Measurements from ENCODE around the gene MYCL. TPM values are rescaled to one million over a fixed set of nuclear protein-coding genes. Genes with fewer than 3 reads are reported as not detected.
"Not testable (repeated sequence)": the region's sequence is repeated elsewhere in the genome, so short reads cannot be mapped to it uniquely, and the experiment has no call there.

Gene MYCL
- total RNA-seq, 6 donors from 2014 or later: 4.3 to 8.2 (median 6.1) TPM

DNA sequence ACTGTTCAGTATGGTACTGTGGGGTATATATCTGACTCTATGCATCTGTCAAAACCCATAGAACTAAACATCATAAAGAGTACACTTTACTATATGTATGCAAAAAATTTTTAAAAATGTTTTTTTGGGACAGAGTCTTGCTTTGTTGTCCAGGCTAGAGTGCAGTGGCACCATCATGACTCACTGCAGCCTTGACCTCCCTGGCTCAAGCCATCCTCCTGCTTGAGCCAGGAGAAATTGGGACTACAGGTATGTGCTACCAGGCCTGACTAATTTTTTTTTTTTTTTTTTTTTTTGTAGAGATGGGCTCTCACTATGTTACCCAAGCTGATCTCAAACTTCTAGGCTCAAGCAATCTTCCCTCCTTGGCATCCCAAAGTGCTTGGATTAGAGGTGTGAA is 29.9 kb downstream of the MYCL start:
- Histone ChIP-seq H3K27me3 (no peaks in the 10 kb centered on the region), H3K4me3 (no peak overlapping the region), H3K27ac (no peak overlapping the region), H3K36me3 (no peaks in the 10 kb centered on the region), H3K9me3 (no peaks in the 10 kb centered on the region), H3K4me1 (peaks cover 0 to 7% (median 2%) of the 10 kb centered on the region in 4 donors)
- no peak for DNase-seq
- no peak for ATAC-seq (ENCODE audit: low FRiP score in 2 of 2)
- TF ChIP-seq POLR2AphosphoS5 (IDR thresholded peaks at IDR 0.05): no peak
- TF ChIP-seq, protein P1, sequence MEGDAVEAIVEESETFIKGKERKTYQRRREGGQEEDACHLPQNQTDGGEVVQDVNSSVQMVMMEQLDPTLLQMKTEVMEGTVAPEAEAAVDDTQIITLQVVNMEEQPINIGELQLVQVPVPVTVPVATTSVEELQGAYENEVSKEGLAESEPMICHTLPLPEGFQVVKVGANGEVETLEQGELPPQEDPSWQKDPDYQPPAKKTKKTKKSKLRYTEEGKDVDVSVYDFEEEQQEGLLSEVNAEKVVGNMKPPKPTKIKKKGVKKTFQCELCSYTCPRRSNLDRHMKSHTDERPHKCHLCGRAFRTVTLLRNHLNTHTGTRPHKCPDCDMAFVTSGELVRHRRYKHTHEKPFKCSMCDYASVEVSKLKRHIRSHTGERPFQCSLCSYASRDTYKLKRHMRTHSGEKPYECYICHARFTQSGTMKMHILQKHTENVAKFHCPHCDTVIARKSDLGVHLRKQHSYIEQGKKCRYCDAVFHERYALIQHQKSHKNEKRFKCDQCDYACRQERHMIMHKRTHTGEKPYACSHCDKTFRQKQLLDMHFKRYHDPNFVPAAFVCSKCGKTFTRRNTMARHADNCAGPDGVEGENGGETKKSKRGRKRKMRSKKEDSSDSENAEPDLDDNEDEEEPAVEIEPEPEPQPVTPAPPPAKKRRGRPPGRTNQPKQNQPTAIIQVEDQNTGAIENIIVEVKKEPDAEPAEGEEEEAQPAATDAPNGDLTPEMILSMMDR (IDR thresholded peaks at IDR 0.05): no peak
- no peak for TF ChIP-seq POLR2A (IDR thresholded peaks at IDR 0.05)
- TF ChIP-seq EP300 (IDR thresholded peaks at IDR 0.05): no peak

DNA sequence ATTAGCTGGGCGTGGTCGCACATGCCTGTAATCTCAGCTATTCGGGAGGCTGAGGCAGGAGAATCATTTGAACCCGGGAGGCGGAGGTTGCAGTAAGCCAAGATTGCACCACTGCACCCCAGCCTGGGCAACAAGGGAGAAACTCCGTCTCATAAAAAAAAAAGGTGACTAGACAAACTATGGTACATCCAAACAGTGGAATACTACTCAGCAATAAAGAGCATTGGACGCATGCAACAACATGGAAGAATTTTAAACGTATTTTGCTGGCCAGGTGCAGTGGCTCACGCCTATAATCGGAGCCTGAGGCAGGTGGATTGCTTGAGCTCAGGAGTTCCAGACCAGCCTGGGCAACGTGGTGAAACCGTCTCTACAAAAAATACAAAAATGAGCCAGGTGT is 30.7 kb downstream of the MYCL start:
- ATAC-seq (ENCODE audit: low FRiP score in 2 of 2); H3K4me3 ChIP-seq; H3K27me3 ChIP-seq; H3K9me3 ChIP-seq; DNase-seq; H3K27ac ChIP-seq; H3K36me3 ChIP-seq; H3K4me1 ChIP-seq: not testable (repeated sequence)
- WGBS, 2 donors: 95 to 97% methylated on average over 12 of the region's 12 CpGs

DNA sequence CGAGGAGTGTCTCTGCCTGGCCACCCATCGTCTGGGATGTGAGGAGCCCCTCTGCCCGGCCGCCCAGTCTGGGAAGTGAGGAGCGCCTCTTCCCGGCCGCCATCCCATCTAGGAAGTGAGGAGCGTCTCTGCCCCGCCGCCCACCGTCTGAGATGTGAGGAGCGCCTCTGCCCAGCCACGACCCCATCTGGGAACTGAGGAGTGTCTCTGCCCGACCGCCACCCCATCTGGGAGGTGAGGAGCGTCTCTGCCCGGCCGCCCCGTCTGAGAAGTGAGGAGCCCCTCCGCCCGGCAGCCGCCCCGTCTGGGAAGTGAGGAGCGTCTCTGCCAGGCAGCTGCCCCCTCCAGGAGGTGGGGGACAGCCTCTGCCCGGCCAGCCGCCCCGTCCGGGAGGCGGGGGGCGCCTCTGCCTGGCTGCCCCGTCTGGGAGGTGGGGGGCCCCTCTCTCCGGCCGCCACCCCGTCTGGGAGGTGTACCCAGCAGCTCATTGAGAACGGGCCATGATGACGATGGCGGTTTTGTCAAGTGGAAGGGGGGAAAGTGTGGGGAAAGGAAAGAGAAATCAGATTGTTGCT is 32.1 kb downstream of the MYCL start:
- DNase-seq: peak in 1 of 2 donors; percentile 51
- not testable (repeated sequence) for H3K27me3 ChIP-seq; H3K4me1 ChIP-seq; H3K27ac ChIP-seq; H3K36me3 ChIP-seq; H3K4me3 ChIP-seq; ATAC-seq (ENCODE audit: low FRiP score in 2 of 2); H3K9me3 ChIP-seq
- WGBS, 2 donors: 93 to 97% methylated on average over 14 to 25 of the region's 37 CpGs

DNA sequence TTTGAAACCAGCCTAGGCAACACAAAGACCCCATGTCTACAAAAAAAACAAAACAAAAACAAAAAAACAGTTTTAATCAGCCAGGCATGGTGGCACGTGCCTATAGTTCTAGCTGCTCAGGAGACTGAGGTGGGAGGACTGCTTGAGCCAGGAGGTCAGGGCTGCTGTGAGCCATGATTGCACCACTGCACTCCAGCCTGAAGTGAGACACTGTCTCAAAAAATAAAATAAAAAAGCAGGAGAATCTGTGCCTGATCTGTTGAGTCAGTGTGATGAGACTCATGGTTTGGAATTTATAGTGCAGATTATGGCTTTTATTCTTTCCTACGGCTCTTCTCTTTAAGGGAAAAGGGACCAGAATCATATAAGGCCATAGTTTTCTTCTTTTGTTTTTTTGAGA is 35.0 kb downstream of the MYCL start:
- no peak for ATAC-seq (ENCODE audit: low FRiP score in 2 of 2)
- TF ChIP-seq EP300 (IDR thresholded peaks at IDR 0.05): no peak
- TF ChIP-seq, protein P1 (IDR thresholded peaks at IDR 0.05): no peak
- no peak for TF ChIP-seq POLR2A (IDR thresholded peaks at IDR 0.05)
- TF ChIP-seq POLR2AphosphoS5 (IDR thresholded peaks at IDR 0.05): no peak
- WGBS, 2 donors: 89 to 92% methylated on average over 2 of the region's 2 CpGs
- no peaks in the 10 kb centered on the region for H3K27me3 ChIP-seq
- no peaks in the 10 kb centered on the region for H3K9me3 ChIP-seq
- peaks cover 0 to 3% (median 0%) of the 10 kb centered on the region in 4 donors for H3K36me3 ChIP-seq
- H3K4me3 ChIP-seq: no peak overlapping the region
- H3K4me1 ChIP-seq: no peaks in the 10 kb centered on the region
- no peak overlapping the region for H3K27ac ChIP-seq
- DNase-seq: no peak

DNA sequence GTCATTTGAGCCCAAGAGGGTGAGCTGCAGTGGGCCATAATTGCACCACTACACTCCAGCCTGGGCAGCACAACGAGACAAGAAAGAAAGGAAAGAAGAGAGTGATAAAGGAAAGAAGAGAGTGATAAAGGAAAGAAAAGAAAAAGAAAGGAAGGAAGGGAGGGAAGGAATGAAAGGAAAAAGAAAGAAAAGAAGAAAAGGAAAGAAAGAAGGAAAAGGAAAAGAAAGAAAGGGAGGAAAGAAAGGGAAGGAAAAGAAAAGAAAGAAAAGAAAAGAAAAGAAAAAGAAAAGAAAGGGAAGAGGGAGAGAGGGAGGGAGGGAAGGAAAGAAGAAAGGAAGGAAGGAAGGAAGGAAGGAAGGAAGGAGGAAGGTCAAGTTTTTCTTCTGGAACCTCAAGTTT is 36.0 kb downstream of the MYCL start:
- ATAC-seq (ENCODE audit: low FRiP score in 2 of 2) (no peak), DNase-seq (no peak)
- TF ChIP-seq, protein P1 (IDR thresholded peaks at IDR 0.05): no peak
- TF ChIP-seq EP300 (IDR thresholded peaks at IDR 0.05): no peak
- no peak for TF ChIP-seq POLR2A (IDR thresholded peaks at IDR 0.05)
- TF ChIP-seq POLR2AphosphoS5 (IDR thresholded peaks at IDR 0.05): no peak
- Histone ChIP-seq H3K36me3 (peaks cover 0 to 3% (median 0%) of the 10 kb centered on the region in 4 donors), H3K4me1 (no peaks in the 10 kb centered on the region), H3K27me3 (no peaks in the 10 kb centered on the region), H3K27ac (no peak overlapping the region), H3K4me3 (no peak overlapping the region), H3K9me3 (no peaks in the 10 kb centered on the region)
- 75 to 82% methylated on average over 1 of the region's 1 CpG for WGBS, 2 donors

DNA sequence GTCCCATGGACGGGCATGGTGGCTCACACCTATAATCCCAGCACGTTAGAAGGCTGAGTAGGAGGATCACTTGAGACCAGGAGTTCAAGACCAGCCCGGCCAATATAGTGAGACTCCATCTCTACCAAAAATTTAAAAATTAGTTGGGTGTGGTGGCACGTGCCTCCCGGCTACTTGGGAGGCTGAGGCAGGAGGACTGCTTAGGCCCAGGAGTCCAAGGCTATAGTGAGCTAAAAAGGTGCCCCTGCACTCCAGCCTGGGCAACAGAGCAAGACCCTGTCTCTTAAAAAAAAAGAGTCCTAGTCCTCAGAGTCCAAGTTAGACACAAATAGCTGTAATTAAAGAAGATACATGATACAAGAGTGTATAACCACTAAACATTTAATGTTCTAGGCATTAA is 38.5 kb downstream of the MYCL start:
- Histone ChIP-seq H3K27ac (no peak overlapping the region), H3K36me3 (peaks cover 0 to 3% (median 0%) of the 10 kb centered on the region in 4 donors), H3K4me3 (no peak overlapping the region), H3K9me3 (no peaks in the 10 kb centered on the region), H3K4me1 (no peaks in the 10 kb centered on the region), H3K27me3 (no peaks in the 10 kb centered on the region)
- TF ChIP-seq, protein P1 (IDR thresholded peaks at IDR 0.05): no peak
- TF ChIP-seq EP300 (IDR thresholded peaks at IDR 0.05): no peak
- no peak for TF ChIP-seq POLR2AphosphoS5 (IDR thresholded peaks at IDR 0.05)
- no peak for TF ChIP-seq POLR2A (IDR thresholded peaks at IDR 0.05)
- 88 to 95% methylated on average over 5 of the region's 5 CpGs for WGBS, 2 donors
- DNase-seq (no peak), ATAC-seq (ENCODE audit: low FRiP score in 2 of 2) (no peak)

Measured in upper lobe of left lung (tissue), 6 donors.